Measurements from ENCODE around the gene FGD1. TPM values are rescaled to one million over a fixed set of nuclear protein-coding genes. Genes with fewer than 3 reads are reported as not detected.
A peak's percentile ranks its signal among the peaks of the same experiment; 100 is the strongest.

FGD1 gene
- total and polyA plus RNA-seq, 2 experiments from 2014 or later, result 11.8 to 24.9 TPM

DNA sequence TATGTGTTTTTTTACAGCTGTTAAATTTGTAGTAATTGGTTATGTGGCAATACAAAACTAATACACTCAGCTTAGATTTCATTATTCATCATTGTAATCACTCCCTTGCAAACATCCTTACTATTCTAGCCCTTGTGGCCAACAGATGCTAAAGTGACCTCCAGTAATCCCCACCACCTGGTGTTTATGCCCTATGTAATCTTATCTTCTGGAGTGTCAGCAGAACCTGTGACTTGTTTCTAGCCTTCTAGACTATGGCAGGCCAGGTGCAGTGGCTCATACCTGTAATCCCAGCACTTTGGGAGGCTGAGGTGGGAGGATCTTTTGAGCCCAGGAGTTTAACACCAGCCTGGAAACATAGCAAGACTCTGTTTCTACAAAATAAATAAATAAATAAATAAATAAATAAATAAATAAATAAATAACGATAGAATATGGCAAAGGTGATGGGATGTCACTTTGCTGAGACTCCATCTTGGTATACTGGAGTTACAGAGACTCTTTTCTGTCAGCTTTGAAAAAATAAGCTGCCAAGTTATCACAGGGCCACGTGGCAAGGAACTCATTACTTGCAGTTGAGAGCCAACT, 68.1 kb downstream of the FGD1 start:
- H3K4me3 ChIP-seq, result no peak overlapping the region
- H3K27me3 Mint-ChIP-seq (ENCODE audit: insufficient read depth, low read depth, poor library complexity), result no peaks in the 10 kb centered on the region

GRCh38 chrX:54423161-54423888, 72.7 kb downstream of the FGD1 start:
- peak; percentile 98 for ATAC-seq
- Mint-ChIP-seq H3K4me3 (no peak overlapping the region), H3K36me3 (ENCODE audit: low read depth) (no peaks in the 10 kb centered on the region), H3K27ac (no peak overlapping the region), H3K9me3 (no peaks in the 10 kb centered on the region), H3K4me1 (no peaks in the 10 kb centered on the region; the same call in 2 of the 3 replicates), H3K27me3 (ENCODE audit: insufficient read depth, low read depth, poor library complexity) (no peaks in the 10 kb centered on the region)
- H3K9me2 ChIP-seq (ENCODE audit: insufficient read depth), result no peaks in the 10 kb centered on the region
- no peaks in the 10 kb centered on the region for H3F3A ChIP-seq (replicated peaks; ENCODE audit: low read depth)
- no peak overlapping the region for H3K4me3 ChIP-seq
- H2AFZ ChIP-seq, result peak overlapping the region; percentile 33; the same call in 1 of the 2 replicates
- H4K20me1 ChIP-seq (replicated peaks; ENCODE audit: insufficient read depth), result no peaks in the 10 kb centered on the region
- no peaks in the 10 kb centered on the region for H3K36me3 ChIP-seq (ENCODE audit: insufficient read depth)
- H3K27ac ChIP-seq (ENCODE audit: low read depth), result no peak overlapping the region
- no peaks in the 10 kb centered on the region for H3K4me1 ChIP-seq (ENCODE audit: insufficient read depth)
- peak overlapping the region; percentile 41; the same call in 1 of the 2 replicates for H3K4me2 ChIP-seq
- DNase-seq (ENCODE audit: low spot score), result peak; percentile 76
- no peaks in the 10 kb centered on the region for H3K79me2 ChIP-seq (replicated peaks; ENCODE audit: insufficient read depth)
- no peak for TF ChIP-seq ZNF462 (CRISPR knock-in tag; IDR thresholded peaks at IDR 0.05)
- peak in 1 of 2 experiments; percentile 72; a peak in 2 of 4 replicates for TF ChIP-seq CTCF (conservative IDR thresholded peaks at IDR 0.05; ENCODE audit: low read depth in 2 of 2)
- no peak for TF ChIP-seq EZH2phosphoT487 (IDR thresholded peaks at IDR 0.05; ENCODE audit: unreplicated experiment)
- TF ChIP-seq JUNB (IDR thresholded peaks at IDR 0.05; ENCODE audit: unreplicated experiment), result no peak
- H3K27me3 ChIP-seq (ENCODE audit: insufficient read depth), result no peaks in the 10 kb centered on the region

More for the DNA sequence above, 68.1 kb downstream of the FGD1 start:
- Histone ChIP-seq H3F3A (replicated peaks; ENCODE audit: low read depth) (no peaks in the 10 kb centered on the region), H3K4me1 (ENCODE audit: insufficient read depth) (no peaks in the 10 kb centered on the region), H2AFZ (no peak overlapping the region), H3K79me2 (replicated peaks; ENCODE audit: insufficient read depth) (no peaks in the 10 kb centered on the region), H4K20me1 (replicated peaks; ENCODE audit: insufficient read depth) (no peaks in the 10 kb centered on the region), H3K4me2 (no peak overlapping the region), H3K27me3 (ENCODE audit: insufficient read depth) (no peaks in the 10 kb centered on the region), H3K36me3 (ENCODE audit: insufficient read depth) (no peaks in the 10 kb centered on the region), H3K9me2 (ENCODE audit: insufficient read depth) (no peaks in the 10 kb centered on the region), H3K27ac (ENCODE audit: low read depth) (no peak overlapping the region)
- TF ChIP-seq EZH2phosphoT487 (IDR thresholded peaks at IDR 0.05; ENCODE audit: unreplicated experiment) (no peak), POLR2AphosphoS5 (IDR thresholded peaks at IDR 0.05; ENCODE audit: low read depth) (no peak), CREB1 (CRISPR knock-in tag; IDR thresholded peaks at IDR 0.05; ENCODE audit: low read depth) (no peak)
- DNase-seq (ENCODE audit: low spot score), result no peak
- Mint-ChIP-seq H3K4me1 (no peaks in the 10 kb centered on the region; the same call in 2 of the 3 replicates), H3K36me3 (ENCODE audit: low read depth) (no peaks in the 10 kb centered on the region), H3K27ac (no peak overlapping the region), H3K9me3 (no peaks in the 10 kb centered on the region), H3K4me3 (no peak overlapping the region)
- ATAC-seq, result no peak

Measured in GM23338 (cell line).